Fibroblast of lung (primary cell): ENCODE measurements around the gene LACC1.

Source experiments
- CTCF ChIP-seq, 2 donors: IDR thresholded peaks in 1 of 2; conservative IDR thresholded peaks in 1 of 2; 1 replicate in 1 of 2; 2 replicates in 1 of 2; pipeline ENCODE4 v1.5.1; 2011 to 2012; ENCODE audit warnings: low read length in 2 of 2, control low read depth in 1 of 2, inconsistent platforms in 1 of 2, low read depth in 1 of 2, mild to moderate bottlenecking in 1 of 2
- EZH2 ChIP-seq: IDR thresholded peaks from 2 replicates; pipeline ENCODE4 v1.5.1; 2012; ENCODE audit warnings: low read length, control low read depth, mild to moderate bottlenecking; ENCODE audit errors: missing control alignments

GRCh38 chr13:43881580-43881979, 1.9 kb downstream of the LACC1 start:
- TF ChIP-seq CTCF (conservative IDR thresholded peaks at IDR 0.05 in 1 of 2, IDR thresholded peaks at IDR 0.05 in 1 of 2; ENCODE audit: low read depth in 1 of 2, low read length in 2 of 2) (no peak), EZH2 (no peak)
